Measurements from ENCODE around the gene SUSD3.

The SUSD3 gene

DNA sequence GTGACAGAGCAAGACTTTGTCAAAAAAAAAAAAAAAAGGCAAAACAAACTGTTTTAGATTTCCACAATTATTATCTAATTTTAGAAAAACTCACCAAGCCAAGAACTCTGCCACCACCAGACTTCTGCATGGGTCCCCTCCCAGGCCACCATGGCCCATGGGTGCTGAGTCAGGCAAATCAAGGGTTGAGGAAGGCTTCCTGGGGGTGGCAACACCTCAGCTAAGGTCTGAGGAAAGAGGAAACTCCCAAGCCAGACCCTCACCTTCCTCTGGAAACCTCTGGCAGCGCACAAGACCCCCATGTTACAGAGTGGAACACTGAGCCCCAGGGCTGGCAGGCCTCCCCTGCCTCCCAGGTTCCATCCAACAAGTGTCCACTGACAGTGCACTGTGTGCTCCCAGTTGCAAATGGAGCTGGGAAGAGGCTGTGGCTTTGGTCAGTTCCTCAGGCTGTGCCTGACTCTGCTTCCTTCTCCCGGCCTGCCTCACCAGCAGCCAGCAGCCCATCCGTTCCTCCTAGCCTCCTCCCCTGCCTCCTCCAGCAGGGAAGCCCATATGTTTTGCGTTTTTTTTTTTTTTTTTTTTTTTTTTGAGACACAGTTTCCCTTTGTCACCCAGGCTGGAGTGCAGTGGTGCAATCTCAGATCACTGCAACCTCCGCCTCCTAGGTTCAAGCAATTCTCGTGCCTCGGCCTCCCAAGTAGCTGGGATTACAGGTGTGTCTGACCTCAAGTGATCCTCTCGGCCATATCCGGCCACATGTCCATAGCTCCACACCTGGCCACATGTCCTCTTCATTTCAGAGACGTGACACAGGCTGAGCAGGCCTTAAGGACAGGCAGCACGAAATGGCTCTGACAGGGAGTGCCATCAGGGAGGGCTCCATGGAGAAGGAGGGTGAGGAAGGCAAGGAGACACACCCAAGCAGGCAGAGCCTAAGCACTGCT lies 3.5 kb upstream of the SUSD3 start:
- H3K27me3 ChIP-seq (ENCODE audit: insufficient read depth, low read length, poor library complexity) = no peaks in the 10 kb centered on the region
- no peaks in the 10 kb centered on the region for H3K79me2 ChIP-seq (ENCODE audit: insufficient read depth, low read length)
- no peak for ATAC-seq (ENCODE audit: insufficient read depth, low read depth)
- no peaks in the 10 kb centered on the region for H3K9me3 ChIP-seq (ENCODE audit: insufficient read depth, low read length, severe bottlenecking)
- H3K36me3 ChIP-seq (ENCODE audit: insufficient read depth, low read length) = no peaks in the 10 kb centered on the region
- no peak overlapping the region for H3K9ac ChIP-seq (ENCODE audit: low read depth, low read length)
- no peak overlapping the region for H3K27ac ChIP-seq (ENCODE audit: low read length)
- peaks cover 6% of the 10 kb centered on the region for H3K4me1 ChIP-seq (ENCODE audit: insufficient read depth, low read length)
- TF ChIP-seq, protein P1, sequence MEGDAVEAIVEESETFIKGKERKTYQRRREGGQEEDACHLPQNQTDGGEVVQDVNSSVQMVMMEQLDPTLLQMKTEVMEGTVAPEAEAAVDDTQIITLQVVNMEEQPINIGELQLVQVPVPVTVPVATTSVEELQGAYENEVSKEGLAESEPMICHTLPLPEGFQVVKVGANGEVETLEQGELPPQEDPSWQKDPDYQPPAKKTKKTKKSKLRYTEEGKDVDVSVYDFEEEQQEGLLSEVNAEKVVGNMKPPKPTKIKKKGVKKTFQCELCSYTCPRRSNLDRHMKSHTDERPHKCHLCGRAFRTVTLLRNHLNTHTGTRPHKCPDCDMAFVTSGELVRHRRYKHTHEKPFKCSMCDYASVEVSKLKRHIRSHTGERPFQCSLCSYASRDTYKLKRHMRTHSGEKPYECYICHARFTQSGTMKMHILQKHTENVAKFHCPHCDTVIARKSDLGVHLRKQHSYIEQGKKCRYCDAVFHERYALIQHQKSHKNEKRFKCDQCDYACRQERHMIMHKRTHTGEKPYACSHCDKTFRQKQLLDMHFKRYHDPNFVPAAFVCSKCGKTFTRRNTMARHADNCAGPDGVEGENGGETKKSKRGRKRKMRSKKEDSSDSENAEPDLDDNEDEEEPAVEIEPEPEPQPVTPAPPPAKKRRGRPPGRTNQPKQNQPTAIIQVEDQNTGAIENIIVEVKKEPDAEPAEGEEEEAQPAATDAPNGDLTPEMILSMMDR (IDR thresholded peaks at IDR 0.05; ENCODE audit: borderline replicate concordance, extremely low read depth, low read length, poor library complexity, severe bottlenecking) = no peak
- no peak for TF ChIP-seq EZH2 (IDR thresholded peaks at IDR 0.05; ENCODE audit: borderline replicate concordance, low read depth, low read length, severe bottlenecking)
- no peak overlapping the region for H3K4me3 ChIP-seq (ENCODE audit: low read depth in 1 of 2, low read length in 2 of 2)
- DNase-seq = no peak
- no peak overlapping the region for H2AFZ ChIP-seq (ENCODE audit: low read depth, low read length)
- H4K20me1 ChIP-seq (ENCODE audit: insufficient read depth, low read length) = no peaks in the 10 kb centered on the region
- H3K4me2 ChIP-seq (ENCODE audit: insufficient read depth, low read length) = no peak overlapping the region

DNA sequence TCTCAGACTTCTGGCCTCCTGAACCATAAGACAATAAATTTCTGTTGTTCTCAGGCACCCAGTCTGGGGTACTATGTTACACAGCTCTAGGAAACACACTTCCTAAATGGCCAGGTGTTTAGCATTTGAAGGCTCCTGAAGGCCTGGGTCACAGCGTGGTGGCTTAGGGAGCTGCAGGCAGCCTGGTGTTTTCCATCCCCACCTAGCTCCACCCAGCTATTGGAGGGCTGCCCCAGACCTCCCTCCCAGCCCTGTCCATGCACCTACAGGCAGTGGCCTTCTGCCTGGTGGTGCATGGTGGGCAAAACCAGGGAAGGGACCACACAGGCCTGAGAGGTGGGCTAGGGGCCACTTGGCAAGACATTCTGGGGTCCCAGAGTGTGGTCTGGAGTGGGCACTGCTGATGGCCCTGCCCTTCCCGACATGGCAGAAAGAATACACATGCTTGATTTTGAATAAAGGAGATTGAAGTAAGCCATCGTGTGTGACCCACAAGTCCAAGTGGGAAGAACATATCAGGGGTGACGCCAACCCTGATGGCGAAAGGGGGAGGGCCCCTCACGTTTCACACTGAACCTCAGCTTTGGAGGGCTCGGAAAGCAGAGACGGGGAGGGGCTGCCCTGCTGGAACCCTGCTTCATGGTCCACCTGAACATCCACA lies 1.3 kb upstream of the SUSD3 start:
- TF ChIP-seq, protein P1 (IDR thresholded peaks at IDR 0.05; ENCODE audit: borderline replicate concordance, extremely low read depth, low read length, poor library complexity, severe bottlenecking) = no peak
- no peak for TF ChIP-seq EZH2 (IDR thresholded peaks at IDR 0.05; ENCODE audit: borderline replicate concordance, low read depth, low read length, severe bottlenecking)
- H3K79me2 ChIP-seq (ENCODE audit: insufficient read depth, low read length) = no peaks in the 10 kb centered on the region
- H3K4me1 ChIP-seq (ENCODE audit: insufficient read depth, low read length) = peaks cover 22% of the 10 kb centered on the region
- no peak overlapping the region for H3K4me2 ChIP-seq (ENCODE audit: insufficient read depth, low read length)
- H3K4me3 ChIP-seq (ENCODE audit: low read depth in 1 of 2, low read length in 2 of 2) = no peak overlapping the region
- H2AFZ ChIP-seq (ENCODE audit: low read depth, low read length) = no peak overlapping the region
- H3K9ac ChIP-seq (ENCODE audit: low read depth, low read length) = no peak overlapping the region
- H3K27me3 ChIP-seq (ENCODE audit: insufficient read depth, low read length, poor library complexity) = no peaks in the 10 kb centered on the region
- H3K36me3 ChIP-seq (ENCODE audit: insufficient read depth, low read length) = no peaks in the 10 kb centered on the region
- no peaks in the 10 kb centered on the region for H4K20me1 ChIP-seq (ENCODE audit: insufficient read depth, low read length)
- DNase-seq (no peak), ATAC-seq (ENCODE audit: insufficient read depth, low read depth) (no peak)
- H3K9me3 ChIP-seq (ENCODE audit: insufficient read depth, low read length, severe bottlenecking) = no peaks in the 10 kb centered on the region
- H3K27ac ChIP-seq (ENCODE audit: low read length) = no peak overlapping the region

DNA sequence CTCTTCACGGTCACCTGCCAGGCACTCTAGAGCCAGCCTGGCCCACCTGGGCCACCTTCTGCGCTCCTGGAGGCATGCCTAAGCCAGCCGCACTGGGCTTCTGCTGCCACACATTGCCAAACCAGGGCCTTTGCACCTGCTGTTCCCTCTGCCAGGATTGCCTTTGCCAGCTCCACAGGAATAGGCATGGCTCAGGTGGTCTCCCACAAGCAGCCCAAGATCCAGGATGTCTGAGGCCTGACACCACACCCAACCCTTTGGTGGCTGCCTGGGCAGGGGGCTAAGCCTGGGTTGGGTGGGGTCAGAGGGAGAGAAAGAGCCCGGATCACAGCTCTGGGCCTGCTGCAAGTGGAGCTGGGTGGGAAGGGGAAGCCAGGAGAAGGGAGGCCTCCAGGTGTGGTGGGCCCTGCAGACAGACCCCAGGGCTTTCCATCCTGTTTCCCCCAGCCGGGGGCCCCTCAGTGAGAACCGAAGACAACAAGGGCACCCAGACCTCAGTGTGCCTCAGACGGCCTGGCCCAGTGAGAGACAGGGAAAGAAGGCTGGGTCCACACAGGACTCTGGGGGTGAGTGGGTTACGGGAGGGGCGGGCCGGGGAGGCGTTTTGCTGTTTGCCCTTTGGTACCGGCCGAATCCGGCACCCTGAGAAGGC lies 672 bp upstream of the SUSD3 start:
- H3K4me3 ChIP-seq (ENCODE audit: low read depth in 1 of 2, low read length in 2 of 2) = no peak overlapping the region
- H3K27me3 ChIP-seq (ENCODE audit: insufficient read depth, low read length, poor library complexity) = no peaks in the 10 kb centered on the region
- no peak overlapping the region for H3K27ac ChIP-seq (ENCODE audit: low read length)
- no peaks in the 10 kb centered on the region for H4K20me1 ChIP-seq (ENCODE audit: insufficient read depth, low read length)
- no peaks in the 10 kb centered on the region for H3K36me3 ChIP-seq (ENCODE audit: insufficient read depth, low read length)
- DNase-seq (no peak), ATAC-seq (ENCODE audit: insufficient read depth, low read depth) (no peak)
- H3K9me3 ChIP-seq (ENCODE audit: insufficient read depth, low read length, severe bottlenecking) = no peaks in the 10 kb centered on the region
- H3K4me2 ChIP-seq (ENCODE audit: insufficient read depth, low read length) = no peak overlapping the region
- no peak for TF ChIP-seq EZH2 (IDR thresholded peaks at IDR 0.05; ENCODE audit: borderline replicate concordance, low read depth, low read length, severe bottlenecking)
- TF ChIP-seq, protein P1 (IDR thresholded peaks at IDR 0.05; ENCODE audit: borderline replicate concordance, extremely low read depth, low read length, poor library complexity, severe bottlenecking) = no peak
- H2AFZ ChIP-seq (ENCODE audit: low read depth, low read length) = no peak overlapping the region
- no peaks in the 10 kb centered on the region for H3K79me2 ChIP-seq (ENCODE audit: insufficient read depth, low read length)
- no peak overlapping the region for H3K9ac ChIP-seq (ENCODE audit: low read depth, low read length)
- peaks cover 28% of the 10 kb centered on the region for H3K4me1 ChIP-seq (ENCODE audit: insufficient read depth, low read length)
